Mucosa of rectum (tissue), 2 donors: ENCODE data around the gene ARHGEF17.

Experiments
- H3K27ac ChIP-seq, 2 donors: one replicate each; pipeline ENCODE4 v1.7.0; 2013; ENCODE audit warnings: inconsistent platforms in 2 of 2, low read depth in 2 of 2, low read length in 2 of 2
- H3K27me3 ChIP-seq, 2 donors: one replicate each; pipeline ENCODE4 v1.7.0; 2013; ENCODE audit warnings: low read length in 2 of 2; ENCODE audit not compliant: control insufficient read depth in 2 of 2, insufficient read depth in 2 of 2
- H3K36me3 ChIP-seq, 2 donors: one replicate each; pipeline ENCODE4 v1.7.0; 2013; ENCODE audit warnings: low read length in 2 of 2; ENCODE audit not compliant: control insufficient read depth in 2 of 2, insufficient read depth in 2 of 2
- H3K4me1 ChIP-seq, 2 donors: one replicate each; pipeline ENCODE4 v1.7.0; 2013; ENCODE audit warnings: low read length in 2 of 2, mild to moderate bottlenecking in 1 of 2; ENCODE audit not compliant: control insufficient read depth in 2 of 2, insufficient read depth in 2 of 2
- H3K4me3 ChIP-seq, 2 donors: one replicate each; pipeline ENCODE4 v1.7.0; 2013; ENCODE audit warnings: low read length in 2 of 2
- H3K9ac ChIP-seq, 2 donors: one replicate each; pipeline ENCODE4 v1.7.0; 2013; ENCODE audit warnings: low read length in 2 of 2, low read depth in 1 of 2, mild to moderate bottlenecking in 1 of 2
- H3K9me3 ChIP-seq, 2 donors: one replicate each; pipeline ENCODE4 v1.7.0; 2013; ENCODE audit warnings: low read length in 2 of 2; ENCODE audit not compliant: control insufficient read depth in 2 of 2
- donor health status: healthy.
- donor health status: Normal muscosa, but diverticular disease.

The ARHGEF17 gene

GRCh38 chr11:73308003-73308960 is at the start of gene ARHGEF17:
Gene ARHGEF17 (plus strand): TSS chr11:73308276. CDS start chr11:73308639, 363 bp downstream.
- H3K9me3 ChIP-seq: no peaks in the 10 kb centered on the region
- no peaks in the 10 kb centered on the region for H3K27me3 ChIP-seq
- no peaks in the 10 kb centered on the region for H3K36me3 ChIP-seq
- H3K9ac ChIP-seq: peak within 1 kb of the TSS; percentile 67 to 74
- H3K27ac ChIP-seq: peak within 1 kb of the TSS; percentile 85 to 87
- peak within 1 kb of the TSS; percentile 69 to 78 for H3K4me3 ChIP-seq
- peaks cover 10 to 12% of the 10 kb centered on the region in 2 donors for H3K4me1 ChIP-seq

GRCh38 chr11:73259406-73260126 is 48.5 kb upstream of the ARHGEF17 start:
- H3K9ac ChIP-seq: no peak overlapping the region
- H3K36me3 ChIP-seq: no peaks in the 10 kb centered on the region
- H3K4me3 ChIP-seq: no peak overlapping the region
- no peaks in the 10 kb centered on the region for H3K4me1 ChIP-seq
- no peak overlapping the region for H3K27ac ChIP-seq
- H3K9me3 ChIP-seq: no peaks in the 10 kb centered on the region
- peaks cover 8 to 11% of the 10 kb centered on the region in 2 donors for H3K27me3 ChIP-seq

GRCh38 chr11:73260127-73260457 is 48.0 kb upstream of the ARHGEF17 start:
- no peaks in the 10 kb centered on the region for H3K36me3 ChIP-seq
- H3K4me1 ChIP-seq: no peaks in the 10 kb centered on the region
- peaks cover 12 to 15% of the 10 kb centered on the region in 2 donors for H3K27me3 ChIP-seq
- no peak overlapping the region for H3K4me3 ChIP-seq
- no peak overlapping the region for H3K27ac ChIP-seq
- H3K9me3 ChIP-seq: no peaks in the 10 kb centered on the region
- H3K9ac ChIP-seq: no peak overlapping the region

GRCh38 chr11:73262851-73263495 is 45.1 kb upstream of the ARHGEF17 start:
- H3K4me3 ChIP-seq: no peak overlapping the region
- no peak overlapping the region for H3K9ac ChIP-seq
- H3K27me3 ChIP-seq: peaks cover 12 to 16% of the 10 kb centered on the region in 2 donors
- no peaks in the 10 kb centered on the region for H3K4me1 ChIP-seq
- no peaks in the 10 kb centered on the region for H3K9me3 ChIP-seq
- no peak overlapping the region for H3K27ac ChIP-seq
- no peaks in the 10 kb centered on the region for H3K36me3 ChIP-seq

- H3K4me1 ChIP-seq: no peaks in the 10 kb centered on the region
- H3K4me3 ChIP-seq: no peak overlapping the region
- no peaks in the 10 kb centered on the region for H3K36me3 ChIP-seq
- no peak overlapping the region for H3K9ac ChIP-seq
- H3K27me3 ChIP-seq: peaks cover 12 to 16% of the 10 kb centered on the region in 2 donors
- no peak overlapping the region for H3K27ac ChIP-seq
- no peaks in the 10 kb centered on the region for H3K9me3 ChIP-seq
Observed at GRCh38 chr11:73263640-73264039, 44.4 kb upstream of the ARHGEF17 start.

GRCh38 chr11:73265278-73265810 is 42.7 kb upstream of the ARHGEF17 start:
- H3K27ac ChIP-seq: no peak overlapping the region
- H3K4me1 ChIP-seq: peaks cover 5 to 8% of the 10 kb centered on the region in 2 donors
- no peaks in the 10 kb centered on the region for H3K9me3 ChIP-seq
- no peaks in the 10 kb centered on the region for H3K36me3 ChIP-seq
- H3K27me3 ChIP-seq: peaks cover 12 to 16% of the 10 kb centered on the region in 2 donors
- no peak overlapping the region for H3K4me3 ChIP-seq
- no peak overlapping the region for H3K9ac ChIP-seq

GRCh38 chr11:73265853-73266645 is 42.0 kb upstream of the ARHGEF17 start:
- H3K9ac ChIP-seq: no peak overlapping the region
- peaks cover 12 to 16% of the 10 kb centered on the region in 2 donors for H3K27me3 ChIP-seq
- no peaks in the 10 kb centered on the region for H3K36me3 ChIP-seq
- no peak overlapping the region for H3K27ac ChIP-seq
- no peak overlapping the region for H3K4me3 ChIP-seq
- no peaks in the 10 kb centered on the region for H3K9me3 ChIP-seq
- peaks cover 12 to 14% of the 10 kb centered on the region in 2 donors for H3K4me1 ChIP-seq

- Histone ChIP-seq H3K9me3 (no peaks in the 10 kb centered on the region), H3K27me3 (peaks cover 12 to 16% of the 10 kb centered on the region in 2 donors), H3K4me1 (peaks cover 12 to 14% of the 10 kb centered on the region in 2 donors), H3K9ac (no peak overlapping the region), H3K4me3 (no peak overlapping the region), H3K27ac (no peak overlapping the region), H3K36me3 (no peaks in the 10 kb centered on the region)
Observed at GRCh38 chr11:73266646-73267020, 41.4 kb upstream of the ARHGEF17 start.

GRCh38 chr11:73267122-73267846 is 40.8 kb upstream of the ARHGEF17 start:
- H3K9me3 ChIP-seq: no peaks in the 10 kb centered on the region
- no peak overlapping the region for H3K9ac ChIP-seq
- no peak overlapping the region for H3K4me3 ChIP-seq
- H3K27me3 ChIP-seq: peaks cover 12 to 16% of the 10 kb centered on the region in 2 donors
- no peak overlapping the region for H3K27ac ChIP-seq
- H3K36me3 ChIP-seq: no peaks in the 10 kb centered on the region
- peaks cover 12 to 14% of the 10 kb centered on the region in 2 donors for H3K4me1 ChIP-seq
